HG03045 (cell line): ENCODE data around the gene TTYH1.
"Not testable (repeated sequence)": the region's sequence is repeated elsewhere in the genome, so short reads cannot be mapped to it uniquely, and the experiment has no call there.

Source experiments
- ATAC-seq: cut with Tn5 transposase; IDR thresholded peaks from one replicate; pipeline ENCODE4 v1.9.1; 2021; ENCODE audit warnings: mild to moderate bottlenecking, moderate library complexity; ENCODE audit not compliant: unreplicated experiment

Gene TTYH1

GRCh38 chr19:54436628-54437252 is 21.5 kb downstream of the TTYH1 start:
- no peak for ATAC-seq

GRCh38 chr19:54439174-54439851 is 24.0 kb downstream of the TTYH1 start:
- ATAC-seq, result no peak

- ATAC-seq, result no peak
These were observed 25.4 kb downstream of the TTYH1 start for GRCh38 chr19:54440641-54441040.

GRCh38 chr19:54444737-54445136 is 29.5 kb downstream of the TTYH1 start:
- no peak for ATAC-seq

- not testable (repeated sequence) for ATAC-seq
These were observed 31.1 kb downstream of the TTYH1 start for GRCh38 chr19:54446349-54446748.

GRCh38 chr19:54448040-54448773 is 32.9 kb downstream of the TTYH1 start:
- ATAC-seq, result no peak

- peak; percentile 85 for ATAC-seq
These were observed 33.8 kb downstream of the TTYH1 start, which contains the start of gene LENG8 for GRCh38 chr19:54448774-54449700. Gene LENG8 (plus strand): TSS chr19:54449199. CDS start chr19:54451345, 2,146 bp downstream.

GRCh38 chr19:54449701-54450069 is 34.4 kb downstream of the TTYH1 start:
- ATAC-seq, result no peak

- no peak for ATAC-seq
These were observed 36.1 kb downstream of the TTYH1 start for GRCh38 chr19:54451331-54451871.

- ATAC-seq, result no peak
These were observed 36.7 kb downstream of the TTYH1 start for GRCh38 chr19:54451997-54452396.

- no peak for ATAC-seq
These were observed 37.4 kb downstream of the TTYH1 start for GRCh38 chr19:54452626-54453025.

- no peak for ATAC-seq
These were observed 38.9 kb downstream of the TTYH1 start for GRCh38 chr19:54453921-54454780.

- ATAC-seq, result no peak
These were observed 39.8 kb downstream of the TTYH1 start for GRCh38 chr19:54454781-54455675.

GRCh38 chr19:54455786-54456422 is 40.6 kb downstream of the TTYH1 start:
- ATAC-seq, result no peak

- no peak for ATAC-seq
These were observed 41.4 kb downstream of the TTYH1 start for GRCh38 chr19:54456423-54457373.

- ATAC-seq, result no peak
These were observed 42.7 kb downstream of the TTYH1 start for GRCh38 chr19:54457773-54458647.
